Type B pancreatic cell (in vitro differentiated cells): ENCODE data around the gene SECTM1. TPM values are rescaled to one million over a fixed set of nuclear protein-coding genes. Genes with fewer than 3 reads are reported as not detected.
A peak's percentile ranks its signal among the peaks of the same experiment; 100 is the strongest.

Experiments used
- DNase-seq: peaks from one replicate; pipeline ENCODE4 v3.0.0; 2021; ENCODE audit warnings: mixed read lengths; ENCODE audit not compliant: unreplicated experiment; ENCODE audit errors: extremely low spot score
- H3K27ac Mint-ChIP-seq: 2 replicates; pipeline ENCODE4 v1.8.0; 2021; ENCODE audit warnings: mild to moderate bottlenecking, mixed read lengths
- H3K27me3 Mint-ChIP-seq: 2 replicates; pipeline ENCODE4 v1.8.0; 2021; ENCODE audit warnings: mixed read lengths
- H3K36me3 Mint-ChIP-seq: 2 replicates; pipeline ENCODE4 v1.8.0; 2021; ENCODE audit warnings: mixed read lengths
- H3K4me1 Mint-ChIP-seq: one replicate; pipeline ENCODE4 v1.8.0; 2021; ENCODE audit warnings: mixed read lengths; ENCODE audit not compliant: unreplicated experiment
- H3K4me3 Mint-ChIP-seq: 2 replicates; pipeline ENCODE4 v1.8.0; 2021; ENCODE audit warnings: mild to moderate bottlenecking, mixed read lengths
- H3K9me3 Mint-ChIP-seq: 2 replicates; pipeline ENCODE4 v1.8.0; 2021; ENCODE audit warnings: mixed read lengths
- CTCF ChIP-seq: fragments of 200-600 bp; sonication (generic); conservative IDR thresholded peaks from 2 replicates; pipeline ENCODE4 v1.5.0; 2021; ENCODE audit warnings: antibody characterized with exemption, mild to moderate bottlenecking
- total RNA-seq: library from RNA; stranded (reverse); gene quantifications from 2 replicates; pipeline ENCODE4 v1.2.1, GENCODE V29; 2021; ENCODE audit warnings: low replicate concordance

Gene SECTM1
- total RNA-seq, 1 donor from 2014 or later, result 13.2 TPM

DNA sequence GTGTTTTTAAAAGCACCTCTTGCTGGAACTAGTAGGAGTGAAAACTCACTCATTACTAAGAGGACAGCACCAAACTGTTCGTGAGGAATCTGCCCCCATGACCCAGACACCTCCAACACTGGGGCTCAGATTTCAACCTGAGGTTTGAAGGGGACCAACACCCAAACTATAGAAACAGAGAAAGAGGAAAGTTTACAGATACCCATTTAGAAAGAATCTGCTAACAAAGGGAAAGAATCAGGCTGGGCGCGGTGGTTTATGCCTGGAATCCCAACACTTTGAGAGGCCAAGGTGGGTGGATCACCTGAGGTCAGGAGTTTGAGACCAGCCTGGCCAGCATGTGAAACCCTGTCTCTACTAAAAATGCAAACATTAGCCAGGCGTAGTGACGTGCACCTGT, 56.6 kb downstream of the SECTM1 start:
- no peak for DNase-seq
- Mint-ChIP-seq H3K4me1 (peaks cover 35% of the 10 kb centered on the region), H3K27ac (peak overlapping the region; percentile 84), H3K9me3 (no peaks in the 10 kb centered on the region), H3K27me3 (no peaks in the 10 kb centered on the region), H3K4me3 (peak overlapping the region; percentile 57), H3K36me3 (peaks cover 6% of the 10 kb centered on the region)
- no peak for TF ChIP-seq CTCF

- Mint-ChIP-seq H3K4me1 (peaks cover 36% of the 10 kb centered on the region), H3K9me3 (no peaks in the 10 kb centered on the region), H3K4me3 (peak overlapping the region; percentile 73), H3K36me3 (peaks cover 12% of the 10 kb centered on the region), H3K27me3 (no peaks in the 10 kb centered on the region), H3K27ac (peak overlapping the region; percentile 73)
- no peak for DNase-seq
- no peak for TF ChIP-seq CTCF
Observed at GRCh38 chr17:82275326-82275725, 58.2 kb downstream of the SECTM1 start.

DNA sequence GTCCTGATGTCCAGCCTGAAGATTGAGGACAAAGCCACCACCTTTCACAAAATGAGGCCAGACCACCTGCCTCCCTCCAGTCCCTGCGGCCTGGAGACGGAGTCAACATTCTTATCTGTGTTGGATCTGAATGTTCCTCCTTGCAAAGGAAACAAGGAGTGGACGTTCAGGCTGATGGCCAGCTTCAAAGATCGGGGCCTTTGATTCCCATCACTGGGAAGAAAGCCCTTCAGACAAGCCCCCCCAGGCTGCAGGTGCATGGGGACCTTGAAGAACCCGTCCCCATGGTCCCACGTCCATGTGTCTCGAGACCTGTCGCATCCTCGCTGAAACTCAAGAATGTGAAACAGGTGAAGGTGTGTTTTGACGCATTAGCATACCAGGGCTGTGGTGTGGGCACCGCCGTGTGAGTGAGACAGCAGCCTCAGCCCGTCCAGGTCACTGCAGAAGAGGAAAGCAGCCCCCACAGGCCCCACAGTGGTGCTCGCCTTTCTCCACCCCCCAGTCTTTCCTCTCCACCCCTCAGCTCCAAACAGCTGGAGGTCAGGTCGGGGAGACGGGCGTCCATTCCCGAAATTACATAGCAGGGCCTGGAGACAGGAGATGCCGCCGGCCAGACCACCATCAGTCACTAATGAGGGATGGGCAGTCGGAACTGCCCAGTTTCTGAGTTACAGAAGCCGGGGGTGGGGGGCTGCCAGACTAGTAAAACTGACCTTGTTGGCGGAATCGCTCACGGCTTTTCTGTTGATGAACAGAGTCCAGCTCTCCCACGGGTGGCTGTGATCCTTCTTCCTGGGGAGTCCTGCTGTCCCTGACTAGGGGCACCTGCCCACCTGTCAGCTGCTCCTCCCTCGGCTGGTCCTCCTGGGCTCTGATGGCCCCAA, 59.2 kb downstream of the SECTM1 start:
- no peaks in the 10 kb centered on the region for H3K27me3 Mint-ChIP-seq
- DNase-seq, result no peak
- H3K36me3 Mint-ChIP-seq, result peaks cover 19% of the 10 kb centered on the region
- no peaks in the 10 kb centered on the region for H3K9me3 Mint-ChIP-seq
- H3K27ac Mint-ChIP-seq, result peak overlapping the region; percentile 97
- TF ChIP-seq CTCF, result no peak
- H3K4me3 Mint-ChIP-seq, result peak overlapping the region; percentile 93
- H3K4me1 Mint-ChIP-seq, result peaks cover 44% of the 10 kb centered on the region

DNA sequence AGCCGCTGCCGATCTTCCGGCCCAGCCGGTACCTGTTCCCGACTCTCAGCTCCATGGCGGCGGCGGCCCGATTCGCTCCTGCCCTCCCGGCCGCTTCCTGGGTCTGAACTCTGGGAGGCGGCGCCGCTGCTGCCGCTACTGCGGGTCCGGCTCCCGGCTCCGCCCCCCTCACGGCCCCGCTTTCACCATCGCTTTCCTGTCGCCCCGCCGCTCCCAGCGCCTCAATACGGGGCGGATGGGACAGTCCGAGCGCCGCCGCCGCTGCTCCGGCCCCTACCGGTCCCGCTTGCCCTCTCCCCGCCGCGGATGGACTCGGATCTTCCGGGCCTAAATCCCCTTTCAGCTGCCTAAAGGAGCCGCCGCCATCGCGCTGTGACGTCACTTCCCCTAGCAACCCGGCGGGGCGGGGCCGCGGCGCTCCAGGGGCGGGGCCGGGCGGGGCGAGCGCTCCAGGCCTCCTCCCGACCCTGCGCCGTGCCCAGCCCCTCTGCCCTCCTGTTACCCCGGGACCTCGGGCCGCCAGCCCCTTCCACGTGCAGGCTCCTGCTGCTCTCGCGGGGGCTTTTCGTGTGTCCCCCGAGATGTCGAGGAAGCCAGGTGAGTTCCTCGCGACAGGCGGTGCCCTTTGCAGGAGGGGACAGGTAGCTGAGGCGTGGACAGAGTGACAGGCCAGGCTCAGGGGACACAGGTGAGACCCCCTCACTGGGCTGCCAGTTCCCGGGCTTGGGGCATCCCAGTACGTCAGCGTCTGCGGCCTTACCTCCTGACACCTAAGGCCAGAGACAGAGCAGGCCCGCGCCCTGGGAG, 60.0 kb downstream of the SECTM1 start, which contains the start of gene CSNK1D:
CSNK1D (minus strand) TSS at position 374 of the 807 bp plus-strand sequence; CDS start at position 55, 319 bp downstream.
- Mint-ChIP-seq H3K27ac (peak within 1 kb of the TSS; percentile 97), H3K36me3 (peaks cover 23% of the 10 kb centered on the region), H3K4me3 (peak within 1 kb of the TSS; percentile 93), H3K9me3 (no peaks in the 10 kb centered on the region), H3K27me3 (no peaks in the 10 kb centered on the region), H3K4me1 (peaks cover 45% of the 10 kb centered on the region)
- no peak for TF ChIP-seq CTCF
- peak; percentile 93 for DNase-seq

DNA sequence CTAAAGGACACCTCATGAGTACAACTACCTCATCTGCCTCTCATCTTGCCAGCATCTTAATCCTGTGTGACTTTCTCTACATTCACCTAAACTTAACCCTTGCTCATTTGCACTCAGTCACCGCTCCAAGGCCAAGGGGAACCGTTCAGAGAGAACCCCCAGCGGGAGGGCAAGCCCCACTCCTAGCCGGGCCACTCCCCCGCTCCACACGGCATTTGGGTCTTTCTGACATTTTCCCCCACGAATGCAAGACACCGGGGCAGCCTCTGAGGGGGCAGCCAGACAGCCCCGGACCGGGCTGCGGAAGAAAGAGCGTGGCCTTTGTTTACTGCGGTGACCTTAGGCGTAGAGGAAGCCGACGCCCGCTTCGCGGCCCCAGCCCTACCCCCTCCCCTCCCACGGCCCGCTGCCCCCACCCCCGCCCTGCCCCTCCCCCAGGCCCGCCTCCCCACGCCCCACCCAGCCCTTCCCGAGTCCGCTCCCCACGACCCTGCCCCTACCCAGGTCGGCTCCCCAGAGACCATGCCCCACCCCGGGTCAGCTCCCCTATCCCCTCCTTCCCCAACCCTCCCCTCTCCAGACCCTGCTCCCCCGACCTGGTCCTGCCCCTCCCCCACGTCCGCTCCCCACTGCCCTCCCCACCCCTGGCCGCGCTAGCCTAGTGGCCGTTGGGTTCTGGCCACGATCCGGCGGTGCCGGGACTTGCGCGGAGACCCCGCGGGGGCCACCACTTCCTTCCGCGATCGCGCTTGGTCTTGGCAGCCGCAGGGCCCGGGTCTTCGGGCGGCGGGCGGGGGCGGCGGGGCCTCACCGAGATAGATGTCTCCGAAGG, 60.9 kb downstream of the SECTM1 start:
- H3K27me3 Mint-ChIP-seq, result no peaks in the 10 kb centered on the region
- peak overlapping the region; percentile 97 for H3K27ac Mint-ChIP-seq
- peaks cover 23% of the 10 kb centered on the region for H3K36me3 Mint-ChIP-seq
- no peak for TF ChIP-seq CTCF
- DNase-seq, result no peak
- peak overlapping the region; percentile 93 for H3K4me3 Mint-ChIP-seq
- H3K9me3 Mint-ChIP-seq, result no peaks in the 10 kb centered on the region
- peaks cover 48% of the 10 kb centered on the region for H3K4me1 Mint-ChIP-seq
